Retinal pigment epithelial cell (primary cell): ENCODE measurements around the gene MAFG.

Experiments
- DNase-seq: peaks from one replicate; pipeline ENCODE4 v3.0.0-alpha.2; 2010; ENCODE audit warnings: low read depth
- H3K4me3 ChIP-seq: 2 replicates; pipeline ENCODE4 v1.5.1; 2011; ENCODE audit warnings: mild to moderate bottlenecking, low read length, control low read depth, moderate library complexity
- CTCF ChIP-seq: conservative IDR thresholded peaks from 2 replicates; pipeline ENCODE4 v1.5.1; 2011; ENCODE audit warnings: low read depth, low read length, control low read depth, inconsistent platforms

The MAFG gene

GRCh38 chr17:81898885-81899284 is 28.6 kb downstream of the MAFG start:
- no peak for DNase-seq
- H3K4me3 ChIP-seq: no peak overlapping the region
- no peak for TF ChIP-seq CTCF

DNA sequence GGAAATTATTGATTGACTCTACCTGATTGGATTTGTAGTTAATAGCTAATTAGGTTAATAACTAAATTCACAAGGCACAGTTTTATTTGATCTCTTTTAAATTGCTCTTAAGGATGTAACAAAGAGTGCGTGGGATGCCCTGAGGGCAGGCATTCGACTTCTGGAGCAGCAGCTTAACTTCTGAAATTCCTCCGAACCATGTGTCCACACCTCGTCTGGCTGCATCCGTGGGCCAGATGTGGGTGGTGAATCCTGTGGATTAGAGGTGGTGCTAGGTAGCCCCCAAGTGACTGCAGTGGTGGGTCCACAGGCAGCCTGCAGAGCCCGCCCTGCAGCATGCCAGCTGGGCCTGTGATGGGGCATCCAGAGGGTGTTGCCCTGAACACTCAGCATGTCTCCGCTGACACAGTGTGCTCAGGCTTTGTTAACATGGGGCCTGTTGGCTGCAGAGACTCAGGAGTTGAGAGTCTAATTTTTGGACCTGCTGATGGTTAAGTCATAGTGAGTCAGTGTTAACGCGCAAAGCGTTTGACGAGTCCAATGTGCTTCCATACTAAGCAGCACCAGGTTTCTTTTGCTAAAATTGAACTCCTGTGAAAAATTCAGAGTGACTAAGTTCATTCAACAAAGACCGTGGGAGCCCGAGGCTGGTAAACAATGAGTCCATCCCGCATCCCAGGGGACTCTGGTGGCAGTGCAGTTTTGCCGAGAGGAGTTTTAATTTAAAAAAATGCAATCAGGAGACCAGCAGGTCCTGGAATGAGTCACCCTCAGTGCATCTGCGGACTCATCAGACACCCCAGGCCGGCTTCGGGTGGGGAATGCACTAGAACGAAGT is 29.3 kb downstream of the MAFG start:
- peak; percentile 56 for DNase-seq
- TF ChIP-seq CTCF: no peak
- no peak overlapping the region for H3K4me3 ChIP-seq

GRCh38 chr17:81895400-81895799 is 32.1 kb downstream of the MAFG start:
- no peak for DNase-seq
- no peak for TF ChIP-seq CTCF
- H3K4me3 ChIP-seq: no peak overlapping the region

- TF ChIP-seq CTCF: no peak
- peak overlapping the region; percentile 81 for H3K4me3 ChIP-seq
- no peak for DNase-seq
These were observed 36.3 kb downstream of the MAFG start for GRCh38 chr17:81891303-81891552.

DNA sequence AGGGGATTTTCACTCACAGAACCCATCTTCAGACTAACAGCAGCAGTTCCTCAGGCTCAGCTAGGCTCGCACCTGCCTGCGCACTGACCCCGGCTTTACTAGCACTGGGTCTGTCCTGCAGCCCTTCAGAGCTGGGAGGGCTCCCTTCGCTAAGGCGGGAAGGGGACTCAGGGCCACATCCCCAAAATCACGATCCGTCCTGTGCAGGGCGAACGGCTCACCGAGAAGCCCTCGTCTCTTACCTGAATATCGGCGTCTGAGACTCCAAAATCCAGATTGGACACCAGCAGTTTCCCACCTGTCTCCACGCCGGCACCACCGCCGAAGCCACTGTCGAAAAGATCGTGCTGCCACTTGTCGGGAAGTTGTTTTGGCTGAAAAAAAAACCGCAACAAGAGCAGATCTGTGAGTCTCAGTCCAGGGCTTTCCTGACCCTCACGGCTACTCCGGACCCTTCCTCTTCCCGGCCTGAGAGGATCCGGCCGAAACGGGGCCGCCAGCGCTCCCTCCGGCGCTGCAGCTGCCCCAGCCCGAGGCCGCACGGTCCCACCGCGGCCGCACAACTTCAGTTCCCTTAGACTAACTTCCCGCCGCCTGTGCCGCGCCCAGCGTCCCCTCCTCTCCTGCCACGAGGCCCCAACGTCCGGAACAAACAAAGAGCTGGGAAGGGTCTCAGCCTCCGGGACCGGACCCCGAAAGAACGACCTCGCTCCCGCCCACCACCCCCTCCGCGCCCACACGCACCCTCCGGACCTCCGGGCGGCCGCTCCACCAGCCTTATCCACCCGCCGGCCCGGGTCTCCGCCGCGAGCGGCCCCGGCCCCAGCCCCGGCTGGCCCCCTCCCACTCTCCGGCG is 36.9 kb downstream of the MAFG start:
- no peak for TF ChIP-seq CTCF
- peak overlapping the region; percentile 81 for H3K4me3 ChIP-seq
- no peak for DNase-seq

GRCh38 chr17:81889602-81890001 is 37.9 kb downstream of the MAFG start:
- H3K4me3 ChIP-seq: no peak overlapping the region
- no peak for DNase-seq
- no peak for TF ChIP-seq CTCF
